ENCODE measurements around the gene MARCHF10. TPM values are rescaled to one million over a fixed set of nuclear protein-coding genes. Genes with fewer than 3 reads are reported as not detected.

Gene MARCHF10
- not detected for total RNA-seq
- under 1 TPM in 1 of 2 donors, not detected in 1; 0.04 TPM for polyA plus RNA-seq
- long read RNA-seq, donor 1: 0 reads
- long read RNA-seq, donor 2: 0 reads
- long read RNA-seq, donor 3: 0 reads

- Histone ChIP-seq H3K9me3 (peaks cover 0 to 7% (median 0%) of the 10 kb centered on the region in 11 donors), H3K36me3 (no peaks in the 10 kb centered on the region), H3K27ac (peak within 1 kb of the TSS in 1 of 10 donors; percentile 9), H3K4me3 (peak within 1 kb of the TSS in 7 of 10 donors; percentile 9 to 37 (median 33)), H3K27me3 (peaks cover 0 to 44% (median 23%) of the 10 kb centered on the region in 7 donors), H3K4me1 (peaks cover 0 to 8% (median 3%) of the 10 kb centered on the region in 9 donors)
- DNase-seq (no peak), ATAC-seq (peak in 1 of 8 donors; percentile 25)
- TF ChIP-seq CTCF (IDR thresholded peaks at IDR 0.05): no peak
- 9 to 12% methylated on average over 40 to 57 of the region's 57 CpGs for WGBS, 2 donors
- intact Hi-C loops (cut with DNase I): no loop called here
Measured at GRCh38 chr17:62807812-62808575, at the start of gene MARCHF10. Gene MARCHF10, minus strand, starts transcription at chr17:62808314. Its CDS starts 6,579 bp downstream, at chr17:62801735.

GRCh38 chr17:62857526-62857925 lies 49.4 kb upstream of the MARCHF10 start:
- no peak for DNase-seq
- Histone ChIP-seq H3K9me3 (no peaks in the 10 kb centered on the region), H3K27ac (no peak overlapping the region), H3K4me1 (no peaks in the 10 kb centered on the region), H3K36me3 (no peaks in the 10 kb centered on the region), H3K27me3 (peaks cover 0 to 4% (median 0%) of the 10 kb centered on the region in 7 donors), H3K4me3 (no peak overlapping the region)
- WGBS, 2 donors: 83 to 85% methylated on average over 6 of the region's 6 CpGs
- no peak for ATAC-seq
- intact Hi-C loops (cut with DNase I): no loop called here
- TF ChIP-seq CTCF (IDR thresholded peaks at IDR 0.05): no peak

GRCh38 chr17:62856594-62856993 lies 48.5 kb upstream of the MARCHF10 start:
- WGBS, 2 donors: 82 to 84% methylated on average over 3 of the region's 3 CpGs
- ATAC-seq (no peak), DNase-seq (no peak)
- intact Hi-C loops (cut with DNase I): no loop called here
- Histone ChIP-seq H3K27me3 (no peaks in the 10 kb centered on the region), H3K27ac (no peak overlapping the region), H3K36me3 (no peaks in the 10 kb centered on the region), H3K9me3 (no peaks in the 10 kb centered on the region), H3K4me3 (no peak overlapping the region), H3K4me1 (no peaks in the 10 kb centered on the region)
- TF ChIP-seq CTCF (IDR thresholded peaks at IDR 0.05): no peak

- no peak overlapping the region for H3K27ac ChIP-seq
- intact Hi-C loops (cut with DNase I): no loop called here
- no peaks in the 10 kb centered on the region for H3K9me3 ChIP-seq
- H3K27me3 ChIP-seq: no peaks in the 10 kb centered on the region
- H3K4me1 ChIP-seq: no peaks in the 10 kb centered on the region
- no peaks in the 10 kb centered on the region for H3K36me3 ChIP-seq
- ATAC-seq: no peak
- WGBS, 2 donors: 73 to 76% methylated on average over 5 of the region's 5 CpGs
- no peak for DNase-seq
- no peak overlapping the region for H3K4me3 ChIP-seq
- TF ChIP-seq CTCF (IDR thresholded peaks at IDR 0.05): no peak
Measured at GRCh38 chr17:62855156-62855555, 47.0 kb upstream of the MARCHF10 start.
